C4-2B (cell line): ENCODE results near the gene FFAR3.

Source experiments
- H3K27ac ChIP-seq: fragments of 450-650 bp; 2 replicates; pipeline ENCODE4 v1.5.1; 2017
- ZFX ChIP-seq: fragments of 450-650 bp; IDR thresholded peaks from 2 replicates; pipeline ENCODE4 v1.6.1; 2017
- TF ChIP-seq, protein P1 (sequence below): fragments of 450-650 bp; conservative IDR thresholded peaks from 2 replicates; pipeline ENCODE4 v1.5.1; 2017; ENCODE audit warnings: mild to moderate bottlenecking

The FFAR3 gene, protein sequence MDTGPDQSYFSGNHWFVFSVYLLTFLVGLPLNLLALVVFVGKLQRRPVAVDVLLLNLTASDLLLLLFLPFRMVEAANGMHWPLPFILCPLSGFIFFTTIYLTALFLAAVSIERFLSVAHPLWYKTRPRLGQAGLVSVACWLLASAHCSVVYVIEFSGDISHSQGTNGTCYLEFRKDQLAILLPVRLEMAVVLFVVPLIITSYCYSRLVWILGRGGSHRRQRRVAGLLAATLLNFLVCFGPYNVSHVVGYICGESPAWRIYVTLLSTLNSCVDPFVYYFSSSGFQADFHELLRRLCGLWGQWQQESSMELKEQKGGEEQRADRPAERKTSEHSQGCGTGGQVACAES

GRCh38 chr19:35357867-35358573 lies at the start of gene FFAR3:
Gene FFAR3, plus strand, starts transcription at chr19:35358460. Its CDS starts 431 bp downstream, at chr19:35358891.
- H3K27ac ChIP-seq, result no peak within 1 kb of the TSS
- no peak for TF ChIP-seq ZFX
- TF ChIP-seq, protein P1, sequence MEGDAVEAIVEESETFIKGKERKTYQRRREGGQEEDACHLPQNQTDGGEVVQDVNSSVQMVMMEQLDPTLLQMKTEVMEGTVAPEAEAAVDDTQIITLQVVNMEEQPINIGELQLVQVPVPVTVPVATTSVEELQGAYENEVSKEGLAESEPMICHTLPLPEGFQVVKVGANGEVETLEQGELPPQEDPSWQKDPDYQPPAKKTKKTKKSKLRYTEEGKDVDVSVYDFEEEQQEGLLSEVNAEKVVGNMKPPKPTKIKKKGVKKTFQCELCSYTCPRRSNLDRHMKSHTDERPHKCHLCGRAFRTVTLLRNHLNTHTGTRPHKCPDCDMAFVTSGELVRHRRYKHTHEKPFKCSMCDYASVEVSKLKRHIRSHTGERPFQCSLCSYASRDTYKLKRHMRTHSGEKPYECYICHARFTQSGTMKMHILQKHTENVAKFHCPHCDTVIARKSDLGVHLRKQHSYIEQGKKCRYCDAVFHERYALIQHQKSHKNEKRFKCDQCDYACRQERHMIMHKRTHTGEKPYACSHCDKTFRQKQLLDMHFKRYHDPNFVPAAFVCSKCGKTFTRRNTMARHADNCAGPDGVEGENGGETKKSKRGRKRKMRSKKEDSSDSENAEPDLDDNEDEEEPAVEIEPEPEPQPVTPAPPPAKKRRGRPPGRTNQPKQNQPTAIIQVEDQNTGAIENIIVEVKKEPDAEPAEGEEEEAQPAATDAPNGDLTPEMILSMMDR, result no peak

DNA sequence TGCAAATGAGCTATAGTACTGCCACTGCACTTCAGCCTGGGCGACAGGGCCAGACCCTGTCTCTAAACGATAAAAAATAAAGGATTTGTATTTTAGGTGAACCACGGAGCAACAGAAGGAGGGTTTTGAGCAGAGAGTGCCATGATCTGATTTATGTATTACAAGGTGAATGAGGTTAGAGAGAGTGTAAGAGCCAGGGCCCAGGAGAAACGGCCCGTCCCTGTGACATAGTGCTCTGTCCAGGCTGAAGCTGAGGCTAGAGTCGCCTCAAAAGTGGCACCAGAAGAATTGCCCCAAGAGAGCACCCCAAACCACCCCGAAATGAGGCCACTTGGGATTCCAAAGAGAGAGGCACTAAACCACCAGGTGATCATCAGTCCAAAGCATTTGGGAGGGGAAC lies 49.4 kb upstream of the FFAR3 start:
- TF ChIP-seq, protein P1, result no peak
- TF ChIP-seq ZFX, result no peak

GRCh38 chr19:35309481-35310279 lies 48.6 kb upstream of the FFAR3 start:
- no peak for TF ChIP-seq ZFX
- TF ChIP-seq, protein P1, result no peak
- H3K27ac ChIP-seq, result no peak overlapping the region

More for the DNA sequence above, 49.4 kb upstream of the FFAR3 start:
- H3K27ac ChIP-seq, result no peak overlapping the region

DNA sequence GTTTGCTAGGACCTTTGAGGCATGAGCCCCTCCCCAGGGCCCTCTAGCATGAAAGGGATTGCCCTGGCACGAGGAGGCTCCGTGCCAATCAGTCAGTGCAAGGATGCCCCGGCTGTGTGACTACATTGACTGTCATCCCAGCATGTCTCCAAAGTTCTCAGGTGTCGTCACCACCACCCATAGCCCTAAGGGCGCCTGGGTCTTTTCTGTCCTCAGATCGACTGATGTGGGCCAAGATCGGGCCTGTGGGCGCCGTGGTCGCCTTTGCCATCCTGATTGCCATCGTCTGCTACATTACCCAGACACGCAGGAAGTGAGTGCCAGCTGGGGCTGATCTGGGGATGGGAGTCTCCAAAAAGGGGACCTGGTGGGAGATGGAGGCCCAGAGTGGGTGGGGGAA lies 47.9 kb upstream of the FFAR3 start:
- H3K27ac ChIP-seq, result no peak overlapping the region
- TF ChIP-seq ZFX, result no peak

DNA sequence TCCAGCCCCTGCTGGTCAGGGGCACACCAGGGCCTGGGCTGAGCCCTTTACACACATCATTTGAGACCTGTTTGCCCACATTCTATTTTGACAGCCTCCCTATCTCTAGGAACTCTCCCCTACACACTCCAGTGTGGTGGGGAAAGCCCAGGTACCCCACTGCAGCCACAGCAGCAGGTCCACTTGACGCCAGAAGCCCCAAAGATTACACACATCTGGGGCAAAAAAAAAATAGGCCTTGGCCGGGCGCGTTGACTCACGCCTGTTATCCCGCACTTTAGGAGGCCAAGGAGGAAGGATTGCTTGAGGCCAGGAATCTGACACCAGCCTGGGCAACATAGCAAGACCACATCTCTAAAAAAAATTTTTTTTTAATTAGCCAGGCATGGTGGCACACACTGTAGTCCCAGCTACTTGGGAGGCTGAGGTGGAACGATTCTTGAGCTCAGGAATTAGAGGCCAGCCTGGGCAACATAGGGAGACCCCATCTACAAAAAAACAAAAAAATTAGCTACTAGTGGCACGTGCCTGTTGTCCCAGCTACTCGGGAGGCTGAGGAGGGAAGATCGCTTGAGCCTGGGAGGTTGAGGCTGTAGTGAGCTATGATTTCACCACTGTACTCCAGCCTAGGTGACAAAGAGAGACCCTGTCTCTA lies 47.3 kb upstream of the FFAR3 start:
- TF ChIP-seq, protein P1, result no peak
- TF ChIP-seq ZFX, result no peak
- H3K27ac ChIP-seq, result no peak overlapping the region

GRCh38 chr19:35311901-35312665 lies 46.2 kb upstream of the FFAR3 start:
- no peak overlapping the region for H3K27ac ChIP-seq
- TF ChIP-seq, protein P1, result no peak

DNA sequence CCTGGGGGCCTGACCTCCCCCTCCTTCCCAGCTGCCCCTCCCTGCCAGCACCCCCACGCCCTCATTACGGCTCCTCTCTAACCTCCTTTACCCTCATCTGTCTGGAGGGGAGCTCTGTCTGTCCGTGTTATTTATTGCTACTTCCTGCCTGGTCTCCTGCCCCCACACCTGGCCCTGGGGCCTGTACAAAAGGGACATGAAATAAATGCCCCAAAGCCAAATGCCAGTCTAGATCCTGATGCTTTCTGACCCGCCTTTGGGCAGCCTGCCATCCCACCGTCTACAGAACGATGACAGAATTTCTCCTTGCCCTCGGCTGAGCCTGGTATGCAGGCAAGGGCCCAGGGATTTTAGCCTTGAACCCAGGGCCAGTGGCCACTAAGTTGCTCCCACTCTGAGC lies 44.7 kb upstream of the FFAR3 start:
- TF ChIP-seq ZFX, result no peak
- TF ChIP-seq, protein P1, result no peak
- H3K27ac ChIP-seq, result no peak overlapping the region
